Measurements from ENCODE around the gene FUZ. TPM values are rescaled to one million over a fixed set of nuclear protein-coding genes. Genes with fewer than 3 reads are reported as not detected.

Gene FUZ
- total and polyA plus RNA-seq, 2 of the 8 experiments (the other 6 are each of a cell fraction or from before 2014, with no cell fraction given), result 28.4 to 33.9 TPM

DNA sequence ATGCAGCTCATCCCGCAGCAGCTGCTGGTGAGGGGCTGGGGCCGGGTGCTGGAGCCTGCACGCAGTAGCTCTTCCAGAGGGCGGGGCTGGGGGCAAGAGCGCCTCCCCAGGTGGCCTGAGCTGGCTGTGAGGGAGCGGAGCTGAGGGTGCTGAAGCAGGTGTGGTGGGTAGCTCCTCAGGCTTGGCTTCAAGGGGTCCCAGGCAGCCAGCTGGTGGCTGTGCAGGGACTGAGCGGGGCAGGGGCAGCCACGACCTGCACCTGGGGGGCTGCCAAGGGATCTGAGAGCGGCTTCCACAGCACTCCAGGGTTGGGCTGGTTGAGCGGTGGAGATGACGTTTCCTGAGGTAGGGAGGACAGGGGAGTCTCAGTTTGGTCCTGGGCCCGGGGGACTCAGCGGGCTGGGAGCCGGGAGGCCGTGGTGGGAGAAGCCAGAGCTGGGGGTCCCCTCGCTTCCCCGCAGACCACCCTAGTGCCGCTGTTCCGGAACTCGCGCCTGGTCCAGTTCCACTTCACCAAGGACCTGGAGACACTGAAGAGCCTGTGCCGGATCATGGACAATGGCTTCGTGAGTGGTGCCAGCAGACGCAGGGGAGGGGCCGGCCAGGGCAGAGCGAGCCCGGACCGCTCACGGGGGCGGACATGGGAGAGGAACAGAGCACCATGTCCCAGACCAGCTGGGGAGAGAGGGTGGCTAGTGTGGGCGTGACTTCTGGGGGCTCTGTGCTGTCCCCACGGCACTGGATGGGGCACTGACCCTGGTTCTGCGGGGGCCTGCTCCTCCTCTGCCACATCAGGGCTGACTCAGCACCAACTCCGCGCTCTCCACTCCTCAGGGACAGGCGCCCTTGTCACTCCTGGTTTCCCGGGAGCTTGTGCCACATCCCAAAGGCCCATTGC, 45.2 kb upstream of the FUZ start (continued):
- TF ChIP-seq GTF2F1 (IDR thresholded peaks at IDR 0.05; ENCODE audit: borderline replicate concordance, low read depth, low read length) (no peak), TEAD4 (IDR thresholded peaks at IDR 0.05; ENCODE audit: low read depth, low read length) (no peak)

All from H1 (cell line).